Natural killer cell treated with Interleukin-12 subunit alpha and Interleukin-12 subunit beta and Interleukin-15 and Interleukin-18, amount 100 ng/mL, for 72 hours (primary cell): ENCODE data around the gene FMNL2. TPM values are rescaled to one million over a fixed set of nuclear protein-coding genes. Genes with fewer than 3 reads are reported as not detected.

Experiments used
- ATAC-seq, 2 donors: fragments of 150-1000 bp; cut with Tn5 transposase in 1 of 2; sonication (Bioruptor Pico), chemical (Tn5 transposase) in 1 of 2; 2 replicates each; pipeline ENCODE4 v1.10.0; 2021
- DNase-seq: peaks from one replicate; pipeline ENCODE4 v3.0.0; 2022; ENCODE audit warnings: low spot score
- H3K27ac Mint-ChIP-seq, 2 donors: 1 replicate in 1 of 2; 2 replicates in 1 of 2; pipeline ENCODE4 v1.8.0; 2022; ENCODE audit warnings: mixed read lengths in 2 of 2, mild to moderate bottlenecking in 1 of 2, moderate library complexity in 1 of 2
- H3K27me3 Mint-ChIP-seq, 2 donors: 1 replicate in 1 of 2; 2 replicates in 1 of 2; pipeline ENCODE4 v1.8.0; 2022; ENCODE audit warnings: mixed read lengths in 2 of 2
- H3K36me3 Mint-ChIP-seq: one replicate; pipeline ENCODE4 v1.8.0; 2022; ENCODE audit warnings: mixed read lengths
- H3K4me1 Mint-ChIP-seq, 2 donors: 1 replicate in 1 of 2; 2 replicates in 1 of 2; pipeline ENCODE4 v1.8.0; 2022; ENCODE audit warnings: low read depth in 2 of 2, mixed read lengths in 2 of 2, mild to moderate bottlenecking in 1 of 2
- H3K4me3 Mint-ChIP-seq: one replicate; pipeline ENCODE4 v1.8.0; 2022; ENCODE audit warnings: mixed read lengths
- H3K9me3 Mint-ChIP-seq: 2 replicates; pipeline ENCODE4 v1.8.0; 2022; ENCODE audit warnings: mixed read lengths
- total RNA-seq, 2 donors: library from RNA; stranded (reverse); gene quantifications; one replicate each; pipeline ENCODE4 v1.2.3, GENCODE V29; 2022

Gene FMNL2
- total RNA-seq, 2 donors from 2014 or later, result 0.48 to 0.70 TPM

DNA sequence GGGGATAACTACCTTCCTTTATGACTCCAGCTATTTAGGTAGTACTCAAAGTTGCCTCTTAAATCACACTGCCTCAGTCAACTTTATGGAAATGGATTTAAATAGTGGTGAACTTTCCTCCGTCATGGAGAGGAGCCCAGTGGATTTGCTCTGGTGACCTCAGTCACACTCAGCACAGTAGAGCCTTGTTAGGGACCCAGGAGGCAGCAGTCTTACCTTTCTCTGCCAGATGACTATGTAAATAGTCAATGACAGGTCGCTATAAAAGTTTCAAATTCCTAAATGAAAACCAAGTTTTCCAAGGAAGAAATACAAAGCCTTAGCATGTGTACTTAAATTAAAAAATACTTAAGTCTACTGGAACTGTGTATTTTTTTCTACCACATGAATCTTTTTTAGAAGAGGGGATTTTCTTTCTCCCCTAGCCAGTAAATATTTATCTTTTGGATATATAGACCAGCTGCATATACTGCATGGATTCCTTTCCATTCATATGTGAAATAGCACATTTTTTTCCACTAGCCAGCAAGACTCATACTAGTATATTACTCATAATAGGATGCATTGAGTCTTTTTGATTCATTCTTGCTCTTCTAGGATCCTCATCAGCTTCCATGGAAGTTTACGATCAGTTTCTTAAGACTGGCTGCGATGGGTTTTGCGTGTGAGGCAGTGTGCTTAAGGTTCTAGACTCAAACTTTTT is 147.1 kb downstream of the FMNL2 start:
- peaks cover 2 to 5% of the 10 kb centered on the region in 2 donors for H3K27me3 Mint-ChIP-seq
- H3K27ac Mint-ChIP-seq, result no peak overlapping the region
- no peaks in the 10 kb centered on the region for H3K9me3 Mint-ChIP-seq
- DNase-seq (no peak), ATAC-seq (no peak)
- H3K4me1 Mint-ChIP-seq, result no peaks in the 10 kb centered on the region
- no peaks in the 10 kb centered on the region for H3K36me3 Mint-ChIP-seq
- no peak overlapping the region for H3K4me3 Mint-ChIP-seq

DNA sequence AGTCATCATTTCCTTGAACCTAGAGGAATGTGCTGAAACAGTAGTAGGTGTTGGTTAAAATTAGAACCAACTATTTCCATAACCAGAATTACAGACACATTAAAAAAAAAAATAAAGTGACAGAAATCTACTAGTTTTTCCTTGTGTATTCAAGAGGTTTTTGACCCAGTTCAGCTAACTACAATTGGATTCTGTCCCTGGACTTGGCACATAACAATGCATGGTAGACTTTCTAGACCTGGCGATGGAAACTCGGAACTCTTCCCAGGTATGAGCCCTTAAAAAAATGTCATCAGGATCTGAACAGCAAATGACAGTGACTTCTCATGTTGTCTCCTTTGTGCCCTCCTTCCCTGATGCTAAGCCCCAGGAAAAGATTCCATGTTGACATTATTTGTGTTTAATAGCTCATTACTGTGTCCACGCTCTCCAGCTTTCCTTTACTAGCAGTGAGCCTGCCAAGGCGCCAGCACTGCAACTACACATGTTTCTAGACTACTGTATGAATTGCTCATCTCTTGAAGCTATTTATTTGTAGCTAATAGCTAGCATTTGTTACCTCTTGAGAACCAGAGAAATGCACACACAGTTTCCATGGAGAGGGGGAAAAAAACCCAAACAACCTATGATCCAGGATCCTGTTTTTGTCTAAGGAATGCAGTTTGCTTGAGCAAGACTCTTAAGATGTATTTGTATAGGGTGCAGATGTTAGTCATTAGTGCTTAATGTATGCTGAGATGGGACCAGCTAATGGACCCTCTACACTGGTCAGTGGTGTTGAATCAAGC is 148.5 kb downstream of the FMNL2 start:
- no peaks in the 10 kb centered on the region for H3K9me3 Mint-ChIP-seq
- ATAC-seq (no peak), DNase-seq (no peak)
- peaks cover 2 to 5% of the 10 kb centered on the region in 2 donors for H3K27me3 Mint-ChIP-seq
- H3K27ac Mint-ChIP-seq, result no peak overlapping the region
- H3K4me1 Mint-ChIP-seq, result no peaks in the 10 kb centered on the region
- H3K36me3 Mint-ChIP-seq, result no peaks in the 10 kb centered on the region
- no peak overlapping the region for H3K4me3 Mint-ChIP-seq

DNA sequence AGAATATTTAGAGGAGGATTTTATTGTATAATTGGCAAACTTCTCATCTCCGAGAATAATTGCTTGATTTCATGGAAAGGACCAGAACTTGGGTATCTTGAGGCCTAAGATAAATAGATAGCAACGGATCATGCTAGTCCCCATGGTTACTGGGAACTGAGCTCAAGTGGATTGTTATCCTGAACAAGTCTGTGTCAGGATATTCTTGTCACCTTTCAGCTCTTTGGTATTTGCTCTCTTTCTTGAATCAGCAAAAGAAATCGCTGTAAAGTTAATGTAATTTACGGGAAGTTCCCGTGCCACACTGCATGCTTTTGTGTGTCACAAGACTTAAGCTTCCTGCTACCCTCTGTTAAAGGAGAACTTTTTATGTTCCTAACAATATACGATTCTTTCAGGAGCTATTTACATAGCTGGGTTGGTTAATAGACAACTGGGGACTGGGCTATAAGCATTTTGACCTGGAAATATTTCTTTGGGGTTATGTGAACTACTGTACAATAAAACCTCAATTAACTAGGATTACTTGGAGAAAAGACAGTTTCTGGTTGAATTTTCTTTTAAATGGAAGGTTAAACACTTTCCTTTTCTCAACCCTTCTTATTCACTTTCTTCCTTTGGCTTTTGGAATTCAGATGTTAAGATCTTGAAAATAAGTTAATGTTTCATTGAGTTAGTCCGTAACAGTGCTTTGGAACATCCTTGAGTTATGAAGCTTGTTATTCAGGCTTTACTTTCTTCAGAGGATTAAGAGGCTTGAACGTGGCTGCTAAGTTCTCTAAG is 151.2 kb downstream of the FMNL2 start:
- Mint-ChIP-seq H3K4me1 (no peaks in the 10 kb centered on the region), H3K36me3 (no peaks in the 10 kb centered on the region), H3K9me3 (no peaks in the 10 kb centered on the region), H3K27ac (no peak overlapping the region), H3K4me3 (no peak overlapping the region), H3K27me3 (peaks cover 11 to 12% of the 10 kb centered on the region in 2 donors)
- DNase-seq (no peak), ATAC-seq (no peak)

DNA sequence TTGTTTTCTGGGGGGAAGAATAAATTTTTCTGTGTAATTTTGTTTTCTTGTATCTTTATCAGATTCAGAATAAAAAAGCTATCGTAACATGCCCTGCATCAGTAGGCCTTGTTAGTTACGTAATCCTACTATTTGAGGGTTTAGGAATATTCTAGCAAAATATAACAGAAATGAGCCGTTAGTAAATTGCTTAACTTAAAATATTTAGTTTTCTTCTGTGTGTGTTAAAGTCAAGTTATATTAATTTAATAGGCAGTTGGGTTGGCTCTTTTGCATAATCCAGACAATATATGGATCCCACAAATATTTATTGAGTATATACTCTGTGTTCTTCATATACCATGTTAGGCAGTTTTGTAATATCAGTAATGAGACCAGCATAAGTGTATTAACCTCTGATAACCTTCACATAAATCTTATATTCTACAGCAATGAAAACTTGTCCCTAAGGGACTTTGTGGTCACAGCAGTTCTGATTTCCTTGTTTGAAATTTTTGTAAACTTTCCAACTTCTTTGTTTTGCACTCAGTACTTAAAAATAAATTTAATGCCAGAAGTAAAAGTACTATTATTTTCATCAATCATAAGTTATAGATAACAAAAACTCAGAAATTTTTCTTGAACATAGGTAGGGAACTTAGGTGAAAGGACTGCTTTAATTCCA is 151.9 kb downstream of the FMNL2 start:
- H3K27ac Mint-ChIP-seq, result no peak overlapping the region
- H3K27me3 Mint-ChIP-seq, result peaks cover 12 to 15% of the 10 kb centered on the region in 2 donors
- DNase-seq, result no peak
- no peak overlapping the region for H3K4me3 Mint-ChIP-seq
- H3K9me3 Mint-ChIP-seq, result no peaks in the 10 kb centered on the region
- no peaks in the 10 kb centered on the region for H3K36me3 Mint-ChIP-seq
- no peak for ATAC-seq
- H3K4me1 Mint-ChIP-seq, result no peaks in the 10 kb centered on the region

DNA sequence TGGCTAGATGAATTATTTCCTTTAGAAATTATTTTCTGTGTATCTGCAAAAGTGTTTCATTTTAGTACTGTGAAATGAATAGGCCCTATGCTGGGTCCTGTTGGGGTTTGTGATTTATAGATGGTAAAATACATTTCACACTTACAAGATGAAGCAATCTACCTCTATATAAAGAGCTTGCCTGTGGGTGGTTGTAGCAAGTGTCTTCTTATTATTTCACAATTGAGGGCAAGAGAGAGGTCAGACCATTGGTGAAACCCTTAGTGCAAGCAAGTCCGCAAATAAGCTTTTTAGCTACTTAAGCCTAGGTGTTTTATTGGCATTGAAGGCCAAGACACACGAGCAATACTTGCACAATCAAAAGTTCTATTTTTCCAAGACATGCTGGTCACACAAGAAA is 153.1 kb downstream of the FMNL2 start:
- ATAC-seq (no peak), DNase-seq (no peak)
- Mint-ChIP-seq H3K9me3 (no peaks in the 10 kb centered on the region), H3K27ac (no peak overlapping the region), H3K4me1 (no peaks in the 10 kb centered on the region), H3K27me3 (peaks cover 14 to 27% of the 10 kb centered on the region in 2 donors), H3K36me3 (no peaks in the 10 kb centered on the region), H3K4me3 (no peak overlapping the region)

DNA sequence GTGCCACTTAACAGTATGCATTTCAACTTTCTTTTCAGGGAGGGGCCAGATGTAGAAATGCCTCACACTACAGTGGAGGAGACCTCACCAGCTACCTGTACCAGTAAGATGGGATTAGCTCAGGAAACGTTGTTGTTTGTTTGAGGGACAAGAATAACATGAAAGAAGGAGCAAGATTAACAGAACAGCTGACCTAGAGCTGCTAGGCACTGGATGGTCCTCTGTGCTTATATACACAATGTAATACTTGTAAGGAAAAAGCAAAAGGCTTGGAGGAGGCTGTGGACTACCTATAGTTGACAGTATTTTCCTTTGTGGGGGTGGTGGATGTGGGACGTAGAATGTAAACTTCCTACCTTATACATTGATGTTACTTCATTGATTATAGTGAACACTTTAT is 154.4 kb downstream of the FMNL2 start:
- Mint-ChIP-seq H3K4me3 (no peak overlapping the region), H3K4me1 (no peaks in the 10 kb centered on the region), H3K27ac (no peak overlapping the region), H3K9me3 (no peaks in the 10 kb centered on the region), H3K36me3 (no peaks in the 10 kb centered on the region), H3K27me3 (peaks cover 19 to 39% of the 10 kb centered on the region in 2 donors)
- no peak for DNase-seq
- ATAC-seq, result peak in 1 of 2 donors; percentile 28

DNA sequence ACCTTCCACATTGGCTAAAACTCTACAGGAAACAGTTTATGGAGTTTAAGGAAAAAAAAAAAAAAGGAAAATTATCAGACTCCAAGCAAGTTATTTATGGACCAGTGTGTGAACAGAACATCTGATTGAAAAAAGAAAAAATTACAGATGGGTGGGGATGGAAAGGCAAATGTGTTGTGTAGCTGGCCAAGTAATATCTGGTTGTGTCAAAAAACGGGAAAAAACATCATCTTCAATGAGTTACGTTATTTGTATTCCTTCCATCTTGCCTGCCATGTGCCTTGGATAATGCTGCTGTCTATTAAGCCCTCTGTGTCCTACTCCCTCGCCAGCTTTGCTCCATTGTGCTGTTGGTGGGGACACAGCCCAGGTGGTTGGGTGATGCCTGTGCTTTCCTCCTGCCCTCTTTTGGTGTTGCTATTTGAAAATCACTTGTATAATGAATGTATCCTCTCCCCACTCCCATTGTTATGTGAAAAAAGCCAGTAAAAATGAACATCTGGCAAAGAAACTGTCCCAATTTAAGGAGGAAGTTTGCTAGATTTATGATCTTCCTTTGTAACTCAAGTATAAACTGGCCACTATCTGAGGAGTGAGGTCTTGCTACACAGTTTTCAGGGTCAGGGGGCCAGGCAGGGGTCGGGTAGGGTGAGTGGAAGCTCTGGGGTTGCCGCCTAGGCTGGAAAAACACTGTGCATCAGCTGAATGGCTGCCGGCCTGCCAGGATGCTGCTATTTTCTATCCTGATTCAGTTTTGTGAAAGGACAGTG is 155.9 kb downstream of the FMNL2 start:
- Mint-ChIP-seq H3K4me1 (no peaks in the 10 kb centered on the region), H3K27me3 (peaks cover 17 to 43% of the 10 kb centered on the region in 2 donors), H3K27ac (no peak overlapping the region), H3K36me3 (no peaks in the 10 kb centered on the region), H3K9me3 (no peaks in the 10 kb centered on the region), H3K4me3 (no peak overlapping the region)
- DNase-seq (no peak), ATAC-seq (no peak)

DNA sequence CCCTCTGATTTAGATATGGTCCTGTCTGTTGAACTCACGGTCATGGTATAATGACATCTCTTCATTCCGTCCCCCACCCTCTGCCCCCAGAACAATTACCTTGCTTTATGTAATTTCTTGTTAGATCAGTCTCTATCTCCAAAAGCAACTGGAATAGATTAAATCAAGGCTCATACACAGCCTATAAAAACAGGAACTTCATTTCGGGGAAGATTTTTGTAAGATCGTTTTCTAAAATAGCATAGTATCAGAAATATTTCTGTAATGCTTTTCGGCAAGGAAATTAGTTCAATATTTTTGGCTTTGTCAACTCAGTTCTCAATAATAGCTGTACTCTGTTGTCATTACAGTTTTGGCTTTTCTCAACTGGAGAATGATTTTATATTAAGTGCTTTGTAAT is 157.2 kb downstream of the FMNL2 start:
- no peak overlapping the region for H3K4me3 Mint-ChIP-seq
- H3K27me3 Mint-ChIP-seq, result peaks cover 17 to 50% of the 10 kb centered on the region in 2 donors
- H3K4me1 Mint-ChIP-seq, result no peaks in the 10 kb centered on the region
- H3K9me3 Mint-ChIP-seq, result no peaks in the 10 kb centered on the region
- no peaks in the 10 kb centered on the region for H3K36me3 Mint-ChIP-seq
- no peak for DNase-seq
- H3K27ac Mint-ChIP-seq, result no peak overlapping the region
- ATAC-seq, result no peak

DNA sequence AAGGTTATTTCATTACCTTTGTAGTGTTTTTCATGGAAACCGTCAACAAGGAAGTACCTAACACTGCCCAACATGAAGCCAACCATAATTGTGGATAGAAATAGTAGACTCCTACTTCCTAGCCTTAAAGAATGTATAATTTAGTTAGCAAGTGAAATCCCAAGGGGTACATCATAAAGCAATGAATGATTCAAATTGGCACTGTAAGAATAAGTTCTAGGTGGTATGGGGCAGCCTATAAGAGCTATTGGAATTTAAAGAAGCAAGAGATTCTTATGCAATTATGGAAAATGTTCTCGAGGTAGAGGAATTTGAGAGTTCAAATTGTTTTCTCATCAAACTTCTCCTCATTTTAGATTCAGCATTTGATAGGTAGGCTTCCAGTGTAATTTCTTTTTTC is 157.9 kb downstream of the FMNL2 start:
- ATAC-seq (no peak), DNase-seq (no peak)
- H3K27me3 Mint-ChIP-seq, result peaks cover 17 to 57% of the 10 kb centered on the region in 2 donors
- no peaks in the 10 kb centered on the region for H3K9me3 Mint-ChIP-seq
- H3K4me1 Mint-ChIP-seq, result no peaks in the 10 kb centered on the region
- no peak overlapping the region for H3K4me3 Mint-ChIP-seq
- H3K27ac Mint-ChIP-seq, result no peak overlapping the region
- no peaks in the 10 kb centered on the region for H3K36me3 Mint-ChIP-seq

DNA sequence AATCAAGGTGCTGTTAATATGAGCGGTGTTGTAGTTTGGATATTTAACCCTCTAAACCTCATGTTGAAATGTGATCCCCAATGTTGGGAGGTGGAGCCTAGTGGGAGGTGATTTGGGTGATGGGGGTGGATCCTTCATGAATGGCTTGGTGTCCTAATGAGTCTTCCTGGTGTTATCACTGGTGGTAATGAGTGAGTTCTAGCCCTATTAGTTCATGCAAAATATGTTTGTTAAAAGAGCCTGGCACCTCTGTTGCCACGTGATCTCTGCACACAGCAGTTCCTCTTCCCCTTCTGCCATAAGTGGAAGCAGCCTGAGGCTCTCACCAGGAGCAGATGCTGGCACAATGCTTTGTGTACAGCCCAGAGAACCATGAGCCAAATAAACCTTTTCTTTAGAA is 158.4 kb downstream of the FMNL2 start:
- Mint-ChIP-seq H3K27ac (no peak overlapping the region), H3K27me3 (peaks cover 18 to 57% of the 10 kb centered on the region in 2 donors), H3K9me3 (no peaks in the 10 kb centered on the region), H3K4me3 (no peak overlapping the region), H3K36me3 (no peaks in the 10 kb centered on the region), H3K4me1 (no peaks in the 10 kb centered on the region)
- ATAC-seq, result no peak
- no peak for DNase-seq

DNA sequence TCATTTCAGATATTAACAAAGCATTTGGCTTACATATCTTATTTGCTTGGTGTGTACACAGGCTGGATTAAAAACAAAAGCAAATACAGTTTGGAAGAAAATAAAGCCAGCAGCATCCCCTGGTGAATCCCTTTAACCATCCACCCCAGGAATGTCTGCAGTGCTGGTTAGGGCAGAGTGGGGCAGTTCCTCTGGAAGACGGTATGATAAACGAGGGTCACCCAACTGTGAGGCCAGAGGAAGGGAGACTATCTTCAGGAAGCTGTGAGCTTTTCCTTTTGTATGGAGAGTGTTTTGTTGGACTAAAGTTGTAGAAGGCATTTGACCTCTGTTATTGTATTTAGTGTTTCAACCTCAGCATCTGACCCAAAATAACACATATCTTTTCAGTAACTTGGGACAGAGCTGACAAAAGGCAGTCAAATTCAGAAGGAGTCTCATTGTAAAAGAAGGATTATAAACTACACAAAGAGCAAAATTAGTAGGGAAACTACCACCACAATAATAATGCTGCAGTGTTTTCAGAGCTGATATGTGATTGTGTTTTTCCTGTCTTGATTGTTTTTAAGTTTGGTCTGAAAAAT is 159.1 kb downstream of the FMNL2 start:
- Mint-ChIP-seq H3K9me3 (no peaks in the 10 kb centered on the region), H3K27me3 (peaks cover 22 to 57% of the 10 kb centered on the region in 2 donors), H3K27ac (no peak overlapping the region), H3K4me3 (no peak overlapping the region), H3K4me1 (no peaks in the 10 kb centered on the region), H3K36me3 (no peaks in the 10 kb centered on the region)
- DNase-seq, result no peak
- ATAC-seq, result no peak

DNA sequence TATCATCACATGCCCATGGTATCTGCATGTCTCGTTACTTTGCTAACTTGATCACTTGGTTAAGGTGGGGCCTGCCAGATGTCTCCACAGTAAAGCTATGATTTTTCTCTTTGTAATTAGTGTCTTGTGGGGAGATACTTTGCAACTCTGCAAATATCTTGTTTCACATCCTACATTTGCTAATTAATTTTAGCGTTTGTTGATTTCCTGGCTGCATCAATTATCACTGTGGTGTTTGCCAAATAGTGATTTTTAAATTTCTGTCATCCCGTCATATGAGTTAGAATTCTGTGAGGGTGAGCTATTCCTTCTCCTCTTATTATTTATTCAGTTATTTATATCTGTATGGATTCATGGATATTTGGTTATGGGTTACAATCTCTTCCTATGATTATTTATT is 161.4 kb downstream of the FMNL2 start:
- DNase-seq (no peak), ATAC-seq (no peak)
- H3K36me3 Mint-ChIP-seq, result no peaks in the 10 kb centered on the region
- peaks cover 13 to 49% of the 10 kb centered on the region in 2 donors for H3K27me3 Mint-ChIP-seq
- H3K9me3 Mint-ChIP-seq, result no peaks in the 10 kb centered on the region
- no peaks in the 10 kb centered on the region for H3K4me1 Mint-ChIP-seq
- H3K4me3 Mint-ChIP-seq, result no peak overlapping the region
- no peak overlapping the region for H3K27ac Mint-ChIP-seq
